ENCODE data around the gene ATF6.
A peak's percentile ranks its signal among the peaks of the same experiment; 100 is the strongest.

The ATF6 gene

GRCh38 chr1:161928056-161928455, 161.9 kb downstream of the ATF6 start:
- H3K9me3 ChIP-seq (replicated peaks in 1 of 2; ENCODE audit: control insufficient read depth in 2 of 2, insufficient read depth in 1 of 2, low read depth in 1 of 2, low read length in 2 of 2) = no peaks in the 10 kb centered on the region
- H3K79me1 ChIP-seq (ENCODE audit: low read depth, low read length) = no peaks in the 10 kb centered on the region
- no peak overlapping the region for H3K14ac ChIP-seq (ENCODE audit: low read length)
- no peak overlapping the region for H2BK15ac ChIP-seq (ENCODE audit: low read length)
- no peak overlapping the region for H3K27ac ChIP-seq (replicated peaks; ENCODE audit: low read length)
- H3K27me3 ChIP-seq (ENCODE audit: control insufficient read depth in 3 of 3, insufficient read depth in 3 of 3, low read depth in 1 of 3, low read length in 3 of 3) = no peaks in the 10 kb centered on the region
- H2BK120ac ChIP-seq (ENCODE audit: low read depth, low read length) = no peak overlapping the region
- H2BK5ac ChIP-seq (ENCODE audit: low read length) = no peak overlapping the region
- no peak overlapping the region for H3K4me2 ChIP-seq (ENCODE audit: insufficient read depth, low read length, poor library complexity, severe bottlenecking)
- no peak overlapping the region for H3K18ac ChIP-seq (ENCODE audit: low read length)
- no CpG with 5 or more reads among the region's 2 CpGs for WGBS, 2 donors (ENCODE audit: extremely low coverage in 2 of 2, insufficient read length in 2 of 2, insufficient replicate concordance in 1 of 2)
- H4K91ac ChIP-seq (ENCODE audit: low read depth, low read length, poor library complexity) = no peak overlapping the region
- no peak overlapping the region for H2AK5ac ChIP-seq (ENCODE audit: low read depth, low read length)
- no peak overlapping the region for H3K9ac ChIP-seq (ENCODE audit: low read depth, low read length, poor library complexity)
- H3K4ac ChIP-seq (ENCODE audit: low read length) = no peak overlapping the region
- no peak overlapping the region for H2BK12ac ChIP-seq (ENCODE audit: low read length)
- H2AFZ ChIP-seq (ENCODE audit: low read length) = no peak overlapping the region
- no peaks in the 10 kb centered on the region for H3K36me3 ChIP-seq (replicated peaks in 1 of 2; ENCODE audit: control insufficient read depth in 2 of 2, insufficient read depth in 2 of 2, low read length in 2 of 2)
- H3K4me3 ChIP-seq (ENCODE audit: low read length in 2 of 2) = no peak overlapping the region
- DNase-seq (ENCODE audit: low spot score) = no peak
- no peak overlapping the region for H4K8ac ChIP-seq (ENCODE audit: low read depth, low read length)
- H3K4me1 ChIP-seq (ENCODE audit: control insufficient read depth in 2 of 2, insufficient read depth in 1 of 2, low read depth in 1 of 2, low read length in 2 of 2) = no peaks in the 10 kb centered on the region
- no peak overlapping the region for H3K23ac ChIP-seq (ENCODE audit: low read depth, low read length, poor library complexity)

DNA sequence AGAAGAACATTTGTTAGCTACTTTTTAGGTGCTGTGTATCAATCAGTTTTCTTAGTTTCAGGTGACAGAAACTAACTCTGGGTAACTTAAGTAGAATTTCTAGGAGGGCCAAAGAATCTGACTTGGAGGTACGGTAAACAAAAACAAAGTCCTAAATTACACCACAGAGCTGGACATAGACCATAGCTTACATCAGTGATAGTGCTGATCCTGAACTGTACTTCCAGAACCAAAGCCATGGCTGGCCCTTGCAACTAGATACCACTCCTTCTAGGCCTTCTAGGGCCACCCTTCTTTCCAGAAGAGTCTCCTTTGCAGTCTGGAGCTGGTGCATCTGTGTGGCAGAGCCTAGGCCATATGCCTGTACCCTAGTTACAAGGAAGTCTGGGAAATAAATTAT, 163.0 kb downstream of the ATF6 start:
- Histone ChIP-seq H3K27ac (replicated peaks; ENCODE audit: low read length) (no peak overlapping the region), H3K23ac (ENCODE audit: low read depth, low read length, poor library complexity) (no peak overlapping the region), H2AFZ (ENCODE audit: low read length) (no peak overlapping the region), H4K91ac (ENCODE audit: low read depth, low read length, poor library complexity) (no peak overlapping the region), H3K4me3 (ENCODE audit: low read length in 2 of 2) (no peak overlapping the region), H3K9ac (ENCODE audit: low read depth, low read length, poor library complexity) (no peak overlapping the region), H3K4me1 (ENCODE audit: control insufficient read depth in 2 of 2, insufficient read depth in 1 of 2, low read depth in 1 of 2, low read length in 2 of 2) (no peaks in the 10 kb centered on the region), H3K27me3 (ENCODE audit: control insufficient read depth in 3 of 3, insufficient read depth in 3 of 3, low read depth in 1 of 3, low read length in 3 of 3) (no peaks in the 10 kb centered on the region), H3K14ac (ENCODE audit: low read length) (no peak overlapping the region), H3K36me3 (replicated peaks in 1 of 2; ENCODE audit: control insufficient read depth in 2 of 2, insufficient read depth in 2 of 2, low read length in 2 of 2) (no peaks in the 10 kb centered on the region), H3K79me1 (ENCODE audit: low read depth, low read length) (no peaks in the 10 kb centered on the region), H2BK12ac (ENCODE audit: low read length) (no peak overlapping the region), H3K4me2 (ENCODE audit: insufficient read depth, low read length, poor library complexity, severe bottlenecking) (no peak overlapping the region), H2BK120ac (ENCODE audit: low read depth, low read length) (no peak overlapping the region), H2BK5ac (ENCODE audit: low read length) (no peak overlapping the region), H2AK5ac (ENCODE audit: low read depth, low read length) (no peak overlapping the region), H2BK15ac (ENCODE audit: low read length) (no peak overlapping the region), H3K4ac (ENCODE audit: low read length) (no peak overlapping the region), H4K8ac (ENCODE audit: low read depth, low read length) (no peak overlapping the region), H3K9me3 (replicated peaks in 1 of 2; ENCODE audit: control insufficient read depth in 2 of 2, insufficient read depth in 1 of 2, low read depth in 1 of 2, low read length in 2 of 2) (no peaks in the 10 kb centered on the region), H3K18ac (ENCODE audit: low read length) (no peak overlapping the region)
- no CpG with 5 or more reads among the region's 1 CpG for WGBS, 2 donors (ENCODE audit: extremely low coverage in 2 of 2, insufficient read length in 2 of 2, insufficient replicate concordance in 1 of 2)
- DNase-seq (ENCODE audit: low spot score) = no peak

DNA sequence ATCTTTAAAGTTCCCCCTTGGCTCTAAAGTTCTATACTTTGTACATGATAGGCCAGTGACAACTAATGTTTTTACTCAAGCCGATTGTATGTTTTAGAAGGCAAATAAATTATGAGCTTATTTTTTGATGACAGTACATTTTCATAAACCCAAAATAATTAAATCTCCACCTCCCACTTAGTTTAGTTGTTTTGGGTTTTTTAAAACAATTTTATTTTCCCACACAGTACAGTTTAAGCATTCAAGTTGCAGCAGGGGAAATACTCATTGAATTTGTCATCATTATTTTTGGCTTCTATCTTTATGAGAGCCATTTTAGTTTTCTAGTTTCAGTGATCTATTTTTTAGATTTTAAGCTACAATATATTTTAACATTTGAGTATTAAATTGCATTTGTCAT, 163.9 kb downstream of the ATF6 start:
- Histone ChIP-seq H3K4me1 (ENCODE audit: control insufficient read depth in 2 of 2, insufficient read depth in 1 of 2, low read depth in 1 of 2, low read length in 2 of 2) (no peaks in the 10 kb centered on the region), H2AFZ (ENCODE audit: low read length) (no peak overlapping the region), H3K27ac (replicated peaks; ENCODE audit: low read length) (no peak overlapping the region), H3K4me3 (ENCODE audit: low read length in 2 of 2) (no peak overlapping the region), H3K36me3 (replicated peaks in 1 of 2; ENCODE audit: control insufficient read depth in 2 of 2, insufficient read depth in 2 of 2, low read length in 2 of 2) (no peaks in the 10 kb centered on the region), H2BK15ac (ENCODE audit: low read length) (no peak overlapping the region), H3K14ac (ENCODE audit: low read length) (no peak overlapping the region), H2BK12ac (ENCODE audit: low read length) (no peak overlapping the region), H3K9me3 (replicated peaks in 1 of 2; ENCODE audit: control insufficient read depth in 2 of 2, insufficient read depth in 1 of 2, low read depth in 1 of 2, low read length in 2 of 2) (no peaks in the 10 kb centered on the region), H2BK5ac (ENCODE audit: low read length) (no peak overlapping the region), H3K23ac (ENCODE audit: low read depth, low read length, poor library complexity) (no peak overlapping the region), H4K91ac (ENCODE audit: low read depth, low read length, poor library complexity) (no peak overlapping the region), H3K9ac (ENCODE audit: low read depth, low read length, poor library complexity) (no peak overlapping the region), H3K4ac (ENCODE audit: low read length) (no peak overlapping the region), H4K8ac (ENCODE audit: low read depth, low read length) (no peak overlapping the region), H3K79me1 (ENCODE audit: low read depth, low read length) (no peaks in the 10 kb centered on the region), H3K18ac (ENCODE audit: low read length) (no peak overlapping the region), H3K27me3 (ENCODE audit: control insufficient read depth in 3 of 3, insufficient read depth in 3 of 3, low read depth in 1 of 3, low read length in 3 of 3) (no peaks in the 10 kb centered on the region), H2AK5ac (ENCODE audit: low read depth, low read length) (no peak overlapping the region), H3K4me2 (ENCODE audit: insufficient read depth, low read length, poor library complexity, severe bottlenecking) (no peak overlapping the region), H2BK120ac (ENCODE audit: low read depth, low read length) (no peak overlapping the region)
- no CpG with 5 or more reads among the region's 1 CpG for WGBS, 2 donors (ENCODE audit: extremely low coverage in 2 of 2, insufficient read length in 2 of 2, insufficient replicate concordance in 1 of 2)
- DNase-seq (ENCODE audit: low spot score) = no peak

DNA sequence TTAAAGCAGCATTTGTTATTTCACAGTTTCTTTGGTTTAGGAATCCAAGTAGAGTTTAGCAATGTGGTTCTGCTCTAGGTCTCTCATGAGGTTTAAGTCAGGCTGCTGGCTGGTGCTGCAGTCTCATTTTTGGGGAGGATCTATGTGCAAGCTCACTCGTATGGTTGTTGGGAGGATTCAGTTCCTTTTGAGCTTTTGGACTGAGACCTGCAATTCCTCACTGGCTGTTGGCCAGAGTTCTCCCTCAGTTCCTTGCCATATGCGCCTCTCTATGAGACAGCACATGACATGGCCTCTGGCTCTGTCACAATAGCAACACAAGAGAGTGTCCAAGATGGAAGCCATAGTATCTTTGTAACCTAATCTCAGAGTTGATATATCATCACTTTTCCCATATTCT, 166.5 kb downstream of the ATF6 start:
- Histone ChIP-seq H3K4me1 (ENCODE audit: control insufficient read depth in 2 of 2, insufficient read depth in 1 of 2, low read depth in 1 of 2, low read length in 2 of 2) (no peaks in the 10 kb centered on the region), H3K4me3 (ENCODE audit: low read length in 2 of 2) (peak overlapping the region in 1 of 2 donors; percentile 22), H3K79me1 (ENCODE audit: low read depth, low read length) (no peaks in the 10 kb centered on the region), H3K27ac (replicated peaks; ENCODE audit: low read length) (no peak overlapping the region), H2AK5ac (ENCODE audit: low read depth, low read length) (no peak overlapping the region), H4K8ac (ENCODE audit: low read depth, low read length) (no peak overlapping the region), H3K4ac (ENCODE audit: low read length) (no peak overlapping the region), H3K14ac (ENCODE audit: low read length) (no peak overlapping the region), H3K9ac (ENCODE audit: low read depth, low read length, poor library complexity) (no peak overlapping the region), H2BK5ac (ENCODE audit: low read length) (no peak overlapping the region), H3K18ac (ENCODE audit: low read length) (no peak overlapping the region), H2BK12ac (ENCODE audit: low read length) (no peak overlapping the region), H3K36me3 (replicated peaks in 1 of 2; ENCODE audit: control insufficient read depth in 2 of 2, insufficient read depth in 2 of 2, low read length in 2 of 2) (peaks cover 0 to 3% of the 10 kb centered on the region in 2 donors), H3K23ac (ENCODE audit: low read depth, low read length, poor library complexity) (no peak overlapping the region), H3K4me2 (ENCODE audit: insufficient read depth, low read length, poor library complexity, severe bottlenecking) (no peak overlapping the region), H2BK15ac (ENCODE audit: low read length) (no peak overlapping the region), H4K91ac (ENCODE audit: low read depth, low read length, poor library complexity) (no peak overlapping the region), H3K9me3 (replicated peaks in 1 of 2; ENCODE audit: control insufficient read depth in 2 of 2, insufficient read depth in 1 of 2, low read depth in 1 of 2, low read length in 2 of 2) (no peaks in the 10 kb centered on the region), H2AFZ (ENCODE audit: low read length) (no peak overlapping the region), H2BK120ac (ENCODE audit: low read depth, low read length) (no peak overlapping the region), H3K27me3 (ENCODE audit: control insufficient read depth in 3 of 3, insufficient read depth in 3 of 3, low read depth in 1 of 3, low read length in 3 of 3) (no peaks in the 10 kb centered on the region)
- WGBS, 2 donors (ENCODE audit: extremely low coverage in 2 of 2, insufficient read length in 2 of 2, insufficient replicate concordance in 1 of 2) = no CpG with 5 or more reads among the region's 2 CpGs
- DNase-seq (ENCODE audit: low spot score) = no peak

Measured in neuronal stem cell (in vitro differentiated cells).